ENCODE measurements around the gene UBAC2. TPM values are rescaled to one million over a fixed set of nuclear protein-coding genes. Genes with fewer than 3 reads are reported as not detected.

UBAC2 gene
- total and polyA plus RNA-seq, 2 of the 4 experiments (the other 2 are of a cell fraction) = 20.8 to 36.3 TPM

DNA sequence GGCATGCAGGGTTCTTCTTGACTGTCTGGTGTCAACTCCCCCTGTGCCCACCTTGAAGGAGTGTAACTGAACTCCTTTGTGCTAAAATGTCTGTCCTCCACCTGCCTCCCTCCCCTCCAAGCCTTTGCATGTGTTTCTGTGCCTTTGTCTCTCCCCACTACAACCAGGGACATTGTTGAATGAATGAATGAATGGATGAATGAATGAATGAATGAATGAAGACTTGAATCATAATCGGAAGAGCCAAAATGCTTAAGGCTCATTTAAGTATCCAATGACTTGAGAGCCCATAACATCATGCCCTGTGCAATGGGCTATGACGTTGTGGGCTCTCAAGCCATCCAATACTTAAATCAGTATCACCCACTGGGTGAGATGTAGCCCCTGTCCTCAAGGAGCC, 115.6 kb downstream of the UBAC2 start:
- Histone ChIP-seq H3K27me3 (ENCODE audit: control insufficient read depth, insufficient read depth, low read length) (no peaks in the 10 kb centered on the region), H2AFZ (replicated peaks; ENCODE audit: low read length, poor library complexity) (no peak overlapping the region), H2AK9ac (replicated peaks; ENCODE audit: low read depth, low read length, poor library complexity) (no peak overlapping the region), H2AK5ac (ENCODE audit: low read depth, low read length) (no peak overlapping the region), H3K9me3 (ENCODE audit: control insufficient read depth, insufficient read depth, low read length) (no peaks in the 10 kb centered on the region), H3K18ac (ENCODE audit: low read depth, low read length) (no peak overlapping the region), H4K8ac (ENCODE audit: low read depth in 2 of 2, low read length in 2 of 2) (no peak overlapping the region), H3K36me3 (ENCODE audit: control insufficient read depth, insufficient read depth, low read length) (peaks cover 11% of the 10 kb centered on the region), H2BK5ac (ENCODE audit: low read depth, low read length, poor library complexity, severe bottlenecking) (no peak overlapping the region), H3K9me1 (ENCODE audit: insufficient read depth, low read length) (peaks cover 13% of the 10 kb centered on the region), H2BK120ac (ENCODE audit: low read depth, low read length) (no peak overlapping the region), H3K4me3 (ENCODE audit: insufficient read depth, low read depth, low read length) (no peak overlapping the region), H4K20me1 (ENCODE audit: insufficient read depth, low read length) (peaks cover 14% of the 10 kb centered on the region), H3K79me1 (ENCODE audit: low read depth in 1 of 2, low read length in 2 of 2) (peaks cover 16 to 17% of the 10 kb centered on the region in 2 experiments), H4K91ac (ENCODE audit: insufficient read depth, low read depth, low read length) (no peak overlapping the region), H3K4ac (ENCODE audit: low read depth, low read length) (no peak overlapping the region), H3K14ac (replicated peaks; ENCODE audit: low read depth, low read length) (no peak overlapping the region), H2BK20ac (ENCODE audit: low read depth, low read length) (no peak overlapping the region), H3K27ac (ENCODE audit: insufficient read depth, low read length) (no peak overlapping the region), H3K56ac (ENCODE audit: extremely low read depth, insufficient read depth, low read length) (no peak overlapping the region), H3K9ac (ENCODE audit: low read depth, low read length) (no peak overlapping the region), H3K4me2 (ENCODE audit: low read depth, low read length) (no peak overlapping the region), H3K23ac (ENCODE audit: low read depth, low read length) (no peak overlapping the region), H2BK15ac (ENCODE audit: low read depth, low read length) (no peak overlapping the region), H4K5ac (ENCODE audit: low read depth, low read length) (no peak overlapping the region), H3K4me1 (ENCODE audit: control insufficient read depth, insufficient read depth, low read length) (peaks cover 8% of the 10 kb centered on the region)
- CTCF ChIA-PET = no interaction called here
- dilution Hi-C loops (cut with HindIII; ENCODE audit: low sequenced_read_pairs, unreplicated experiment) (no loop called here), in situ Hi-C loops (cut with MboI; ENCODE audit: low sequenced_read_pairs) (no loop called here), intact Hi-C loops (cut with micrococcal nuclease) (no loop called here)
- ATAC-seq (ENCODE audit: low read depth) (no peak), DNase-seq (no peak)
- POLR2A ChIA-PET (ENCODE audit: unreplicated experiment) = no interaction called here
- WGBS, 2 experiments (ENCODE audit: extremely low coverage in 2 of 2, insufficient read length in 1 of 2) = no CpG with 5 or more reads among the region's 2 CpGs
- BruUV-seq (replicated peaks) = no TSS peak
- TF ChIP-seq CEBPB (IDR thresholded peaks at IDR 0.05; ENCODE audit: low read depth, low read length) (no peak), MAZ (IDR thresholded peaks at IDR 0.05; ENCODE audit: borderline replicate concordance, low read depth, low read length) (no peak), RFX5 (IDR thresholded peaks at IDR 0.05; ENCODE audit: low read depth, low read length) (no peak), BHLHE40 (IDR thresholded peaks at IDR 0.05; ENCODE audit: low read depth, low read length) (no peak), SMC3 (IDR thresholded peaks at IDR 0.05; ENCODE audit: low read depth, low read length) (no peak), MAFK (IDR thresholded peaks at IDR 0.05; ENCODE audit: low read depth, low read length) (no peak), CHD1 (IDR thresholded peaks at IDR 0.05; ENCODE audit: low read depth, low read length) (no peak), RCOR1 (IDR thresholded peaks at IDR 0.05; ENCODE audit: insufficient replicate concordance, low read length) (no peak), RAD21 (IDR thresholded peaks at IDR 0.05; ENCODE audit: low read length) (no peak)

Measured in IMR-90 (cell line).